Ramos (cell line): Measurements from ENCODE around the gene CFAP54.
"Not testable (repeated sequence)": the region's sequence is repeated elsewhere in the genome, so short reads cannot be mapped to it uniquely, and the experiment has no call there.

Source experiments
- in situ Hi-C: fragments of 300-500 bp; cut with MboI; formaldehyde crosslinking; loops from one replicate; pipeline ENCODE4 v1.14.3; 2022; ENCODE audit warnings: low sequenced_read_pairs; ENCODE audit not compliant: unreplicated experiment

CFAP54 gene, protein sequence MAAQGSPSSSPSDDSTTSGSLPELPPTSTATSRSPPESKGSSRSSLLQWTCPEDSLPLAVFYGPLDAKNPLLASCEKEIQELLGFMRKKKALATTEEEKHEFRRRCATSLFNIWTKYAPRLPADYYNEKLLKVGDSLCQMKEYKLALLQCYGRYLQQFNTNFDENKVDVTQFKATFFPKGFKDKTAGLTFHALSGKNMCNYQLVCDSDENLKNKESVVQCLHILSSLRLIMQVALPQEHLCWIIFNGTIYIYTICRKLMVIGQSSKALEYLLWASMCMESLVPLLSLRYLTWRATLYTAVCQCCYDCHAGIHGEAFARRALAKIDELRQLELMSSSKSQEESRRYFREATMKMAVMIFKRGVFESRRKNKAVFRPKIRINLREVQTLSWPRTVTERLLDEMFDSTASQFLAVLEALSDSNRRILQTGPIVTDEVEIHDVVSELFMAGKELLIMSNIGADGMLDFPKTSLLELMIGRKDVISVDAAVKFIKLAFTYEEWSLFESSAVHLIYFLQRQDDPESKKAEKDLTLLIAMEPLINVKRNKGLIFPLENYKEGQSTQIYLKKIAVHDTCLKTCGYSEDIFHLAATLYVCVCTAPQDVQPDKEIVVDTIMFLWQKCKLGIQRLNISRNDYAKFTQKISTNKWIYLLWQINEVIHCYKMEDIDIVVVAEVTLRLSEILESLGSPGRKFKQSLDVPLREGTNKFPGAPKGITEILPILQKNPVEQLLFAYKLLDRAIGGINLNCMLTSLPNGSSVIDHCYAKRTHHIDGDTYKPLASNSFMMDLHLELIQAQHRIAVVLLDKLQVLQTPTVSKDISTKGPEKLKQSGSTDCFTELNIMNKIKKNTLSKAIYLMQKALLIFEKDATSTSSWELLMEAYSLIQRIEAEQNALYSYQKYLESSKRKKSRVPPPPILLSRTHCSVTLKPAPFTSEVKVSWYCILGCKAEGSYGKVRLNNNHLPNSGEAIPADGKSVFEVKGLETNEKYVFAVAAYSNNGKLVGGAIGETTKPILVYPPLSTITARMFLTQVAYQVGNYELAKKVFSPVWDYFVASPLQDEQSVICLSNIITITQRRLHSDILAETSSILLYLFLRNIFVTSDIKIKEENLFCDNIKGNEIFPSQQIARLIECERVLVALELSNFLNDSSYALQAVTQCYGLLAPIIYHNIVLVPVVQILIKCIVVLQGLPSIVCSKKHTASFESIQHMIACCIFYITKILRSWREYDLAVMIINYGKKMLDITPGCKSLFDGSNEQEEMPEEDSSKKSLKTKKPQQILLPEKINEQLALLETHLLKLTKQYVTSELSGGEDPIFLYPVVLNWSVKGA (N-terminal part only)

DNA sequence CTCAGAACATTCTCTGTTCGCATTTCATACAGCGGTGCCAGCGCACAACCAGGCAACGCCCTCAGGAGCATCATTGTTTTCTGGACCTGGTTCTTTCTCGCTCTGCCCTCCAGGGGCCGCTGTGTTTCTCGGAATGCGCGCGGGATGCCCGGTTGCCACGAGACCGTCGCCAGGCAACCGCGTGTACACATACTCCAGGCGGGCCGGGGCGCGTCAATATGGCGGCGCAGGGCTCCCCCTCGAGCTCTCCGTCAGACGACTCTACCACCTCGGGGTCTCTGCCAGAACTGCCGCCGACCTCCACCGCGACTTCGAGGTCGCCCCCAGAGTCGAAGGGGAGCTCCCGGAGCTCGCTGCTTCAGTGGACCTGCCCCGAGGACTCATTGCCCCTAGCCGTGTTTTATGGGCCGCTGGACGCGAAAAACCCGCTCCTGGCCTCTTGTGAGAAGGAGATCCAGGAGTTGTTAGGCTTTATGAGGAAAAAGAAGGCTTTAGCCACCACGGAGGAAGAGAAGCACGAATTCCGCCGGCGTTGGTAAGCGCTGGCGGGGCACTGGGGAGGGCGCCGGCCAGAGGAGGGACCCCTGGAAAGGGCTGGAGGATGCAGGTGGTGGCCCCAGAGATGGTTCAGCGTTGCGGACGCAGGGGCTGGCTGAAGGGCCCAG lies at the start of gene CFAP54:
Gene CFAP54, plus strand, starts transcription at position 186 of the 665 bp plus-strand sequence. Its CDS starts 33 bp downstream, at position 219.
- in situ Hi-C loops = no loop called here

DNA sequence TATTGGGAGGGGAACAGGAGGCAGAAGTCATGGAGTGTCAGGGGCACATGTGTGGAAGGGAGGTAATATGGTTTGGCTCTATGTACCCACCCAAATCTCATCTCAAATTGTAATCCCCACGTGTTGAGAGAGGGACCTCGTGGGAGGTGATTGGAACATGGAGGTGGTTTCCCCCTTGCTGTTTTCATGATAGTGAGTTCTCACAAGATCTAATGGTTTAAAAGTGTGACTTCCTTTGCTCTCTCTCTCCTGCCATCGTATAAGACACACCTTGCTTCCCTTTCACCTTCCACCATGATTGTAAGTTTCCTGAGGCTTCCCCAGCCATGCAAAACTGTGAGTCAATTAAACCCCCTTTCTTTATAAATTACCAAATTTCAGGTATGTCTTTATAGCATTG lies 47.6 kb upstream of the CFAP54 start:
- in situ Hi-C loops = no loop called here

DNA sequence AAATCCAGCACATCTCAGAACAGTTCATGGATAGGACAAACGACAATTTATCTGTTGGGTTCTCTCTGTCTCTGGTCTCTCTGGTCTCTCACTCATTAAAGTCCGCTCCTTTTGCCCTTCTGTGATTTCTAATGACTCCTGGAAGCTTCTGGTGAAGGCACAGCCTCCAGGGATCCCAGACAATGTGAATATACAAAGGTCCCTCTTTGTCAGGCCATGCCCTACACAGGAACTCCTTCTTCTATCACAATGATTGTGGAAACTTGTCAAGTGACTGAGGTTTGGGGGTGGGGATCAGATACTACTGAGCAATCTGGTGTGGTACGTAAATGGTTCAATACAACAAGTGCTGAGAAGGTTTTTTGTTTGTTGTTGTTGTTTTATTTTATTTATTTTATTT lies 46.5 kb upstream of the CFAP54 start:
- in situ Hi-C loops = no loop called here

DNA sequence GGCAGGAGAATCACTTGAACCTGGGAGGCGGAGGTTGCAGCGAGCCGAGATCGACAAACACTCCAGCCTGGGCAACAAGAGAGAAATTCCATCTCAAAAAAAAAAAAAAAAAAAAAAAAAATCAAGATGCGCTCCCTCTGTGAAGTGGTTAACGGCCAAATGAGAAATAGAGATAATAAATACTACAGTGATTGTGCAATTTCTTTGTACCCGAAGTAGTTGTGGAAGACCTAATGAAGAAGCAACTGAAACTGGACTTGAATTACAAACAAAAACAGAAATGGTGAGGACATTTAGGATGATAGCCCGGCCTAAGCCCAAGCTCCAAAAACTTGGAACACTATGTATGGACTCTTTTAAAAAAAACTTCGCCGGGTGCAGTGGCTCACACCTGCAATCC lies 45.0 kb upstream of the CFAP54 start:
- in situ Hi-C loops = no loop called here

DNA sequence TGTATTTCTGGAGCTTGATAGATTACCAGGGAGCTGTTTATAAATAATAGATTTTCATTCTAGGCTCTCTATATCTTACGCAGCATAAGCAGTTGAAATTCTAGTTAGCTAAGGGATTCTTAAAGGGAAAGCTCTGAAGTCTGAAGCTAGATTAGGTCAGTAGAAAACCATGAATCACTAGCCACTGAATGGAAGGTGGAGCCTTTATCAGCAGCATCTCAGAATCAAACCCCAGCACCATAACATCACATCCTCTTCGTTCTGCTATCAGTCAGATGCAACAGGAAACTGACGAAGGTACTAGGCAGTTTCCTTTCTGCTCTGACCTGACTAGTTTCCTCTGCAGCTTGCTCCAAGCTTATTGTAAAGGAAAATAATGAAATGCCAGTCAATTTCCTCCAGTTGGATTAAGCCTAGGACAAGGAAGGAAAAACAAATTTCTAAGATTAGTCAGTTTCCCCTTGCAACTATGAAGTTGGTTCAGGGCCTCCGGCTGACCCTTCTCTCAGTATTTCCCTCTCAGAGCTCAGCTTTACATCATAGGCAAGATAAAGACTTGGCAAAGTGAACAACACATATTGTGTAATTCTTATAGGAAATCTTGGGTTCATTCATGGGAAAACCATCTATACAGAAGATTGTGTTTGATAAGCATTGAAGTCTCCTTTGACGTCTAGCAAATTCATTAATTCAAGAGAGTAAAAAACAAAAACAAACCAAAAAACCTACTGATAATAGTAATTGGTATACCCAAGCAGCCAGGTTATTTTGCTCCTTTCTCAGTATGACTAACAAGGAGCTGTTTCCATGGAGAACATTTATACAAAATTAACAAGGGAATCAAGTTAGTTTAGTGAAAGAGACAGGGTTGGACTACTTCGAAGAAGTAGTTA lies 43.4 kb upstream of the CFAP54 start:
- in situ Hi-C loops = no loop called here

DNA sequence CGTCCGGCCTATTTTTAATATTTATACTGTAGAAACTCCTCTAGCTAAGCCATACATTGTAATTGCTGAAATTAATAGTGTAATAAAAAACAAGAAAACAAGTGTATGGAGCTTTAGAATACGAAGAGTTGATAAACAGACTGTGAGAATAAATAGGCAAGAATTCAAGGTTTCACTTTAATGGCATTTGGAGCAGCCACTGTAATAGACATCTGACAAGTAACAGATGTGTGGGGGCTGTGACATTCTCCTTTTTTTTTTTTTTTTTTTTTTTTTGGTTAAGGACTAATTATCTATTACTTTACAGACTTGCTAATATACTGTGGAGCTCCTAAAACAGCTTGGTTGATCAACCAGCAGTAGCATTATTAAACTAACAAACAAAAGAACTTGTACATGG lies 42.1 kb upstream of the CFAP54 start:
- in situ Hi-C loops = no loop called here

DNA sequence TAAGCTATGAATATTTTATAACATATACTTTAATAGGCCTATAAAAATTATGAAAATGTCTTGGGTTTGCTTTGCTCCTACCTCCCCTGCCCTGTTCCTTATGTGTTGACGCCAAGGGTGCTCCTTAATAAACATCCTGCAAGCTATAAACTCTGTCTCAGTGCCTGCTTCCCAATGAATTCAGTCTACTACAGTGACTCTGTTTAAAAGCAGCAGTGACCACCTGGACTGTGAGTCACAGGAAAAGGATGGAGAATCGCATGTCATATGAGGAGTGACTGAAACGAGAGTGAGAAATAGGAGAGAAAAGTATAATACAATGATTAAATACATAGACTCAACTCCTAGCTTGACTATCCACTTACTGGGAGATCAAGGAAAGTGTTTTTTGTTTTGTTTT lies 41.1 kb upstream of the CFAP54 start:
- in situ Hi-C loops = no loop called here

DNA sequence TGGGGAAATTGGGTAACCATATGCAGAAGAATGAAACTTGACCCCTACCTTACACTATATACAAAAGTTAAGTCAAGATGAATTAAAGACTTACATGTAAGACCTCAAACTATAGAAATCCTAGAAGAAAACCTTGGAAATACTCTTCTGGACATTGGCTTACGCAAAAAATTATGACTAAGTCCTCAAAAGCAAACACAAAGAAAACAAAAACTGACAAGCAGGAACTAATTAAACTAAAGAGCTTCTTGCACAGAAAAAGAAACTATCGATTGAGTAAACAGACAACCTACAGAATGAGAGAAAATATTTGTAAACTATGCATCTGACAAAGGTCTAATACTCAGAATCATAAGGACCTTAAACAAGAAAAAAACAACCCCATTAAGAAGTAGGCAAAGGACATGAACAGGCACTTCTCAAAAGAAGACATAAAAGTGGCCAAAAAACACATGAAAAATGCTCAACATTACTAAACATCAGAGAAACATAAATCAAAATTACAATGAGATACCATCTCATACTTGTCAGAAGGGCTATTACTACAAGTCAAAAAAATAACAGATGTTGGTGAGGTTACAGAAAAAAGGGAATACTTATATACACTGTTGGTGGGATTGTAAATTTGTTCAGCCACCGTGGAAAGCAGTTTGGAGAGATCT lies 37.0 kb upstream of the CFAP54 start:
- in situ Hi-C loops = no loop called here

DNA sequence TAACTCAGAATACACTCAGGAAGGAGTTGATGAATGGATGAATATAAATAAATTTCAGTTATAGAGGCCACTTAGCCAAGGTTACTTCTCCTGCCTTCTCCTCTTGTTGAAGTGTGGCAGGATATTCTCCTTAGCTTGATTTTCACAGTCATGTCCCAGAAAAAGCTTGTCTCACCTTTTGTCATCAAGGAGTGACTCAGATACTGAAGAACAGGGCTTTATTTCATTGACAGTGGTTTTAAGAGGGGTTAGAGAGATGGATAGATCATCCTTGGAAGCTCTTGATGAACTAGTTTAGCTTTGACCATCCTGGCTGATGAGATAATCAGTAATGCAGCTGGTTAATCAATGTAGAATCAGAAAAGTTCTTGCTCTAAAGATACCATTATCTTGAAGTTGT lies 35.0 kb upstream of the CFAP54 start:
- in situ Hi-C loops = no loop called here

DNA sequence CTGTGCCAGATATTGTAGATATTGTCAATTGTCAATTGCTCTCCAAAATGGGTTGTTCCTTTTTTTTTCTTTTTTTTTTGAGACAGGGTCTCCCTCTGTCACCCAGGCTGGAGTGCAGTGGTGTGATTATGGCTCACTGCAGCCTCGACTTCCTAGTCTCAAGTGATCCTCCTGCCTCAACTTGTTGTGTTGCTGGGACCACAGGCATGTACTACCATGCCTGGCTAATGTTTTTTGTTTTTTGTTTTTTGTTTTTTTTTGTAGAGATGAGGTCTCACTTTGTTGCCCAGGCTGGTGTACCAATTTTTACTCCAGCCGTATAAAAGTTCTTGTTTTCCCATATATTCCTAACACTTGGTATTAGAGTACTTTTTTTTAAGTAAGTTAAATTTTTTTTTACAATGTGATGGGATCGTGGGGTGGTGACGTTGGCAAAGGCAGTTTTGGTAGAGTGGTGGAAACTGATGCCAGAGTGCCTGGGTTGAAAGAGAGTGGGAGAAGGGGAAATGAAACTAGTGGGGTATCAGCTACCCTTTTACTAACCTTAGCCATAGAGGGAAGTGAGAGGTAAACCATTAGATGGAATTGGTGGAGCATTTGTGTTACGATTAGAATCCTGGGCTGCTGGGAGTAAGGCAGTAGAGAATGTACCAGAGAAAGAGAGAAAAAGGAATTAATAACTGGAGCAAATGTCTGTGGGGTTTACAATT lies 33.0 kb upstream of the CFAP54 start:
- in situ Hi-C loops = no loop called here

DNA sequence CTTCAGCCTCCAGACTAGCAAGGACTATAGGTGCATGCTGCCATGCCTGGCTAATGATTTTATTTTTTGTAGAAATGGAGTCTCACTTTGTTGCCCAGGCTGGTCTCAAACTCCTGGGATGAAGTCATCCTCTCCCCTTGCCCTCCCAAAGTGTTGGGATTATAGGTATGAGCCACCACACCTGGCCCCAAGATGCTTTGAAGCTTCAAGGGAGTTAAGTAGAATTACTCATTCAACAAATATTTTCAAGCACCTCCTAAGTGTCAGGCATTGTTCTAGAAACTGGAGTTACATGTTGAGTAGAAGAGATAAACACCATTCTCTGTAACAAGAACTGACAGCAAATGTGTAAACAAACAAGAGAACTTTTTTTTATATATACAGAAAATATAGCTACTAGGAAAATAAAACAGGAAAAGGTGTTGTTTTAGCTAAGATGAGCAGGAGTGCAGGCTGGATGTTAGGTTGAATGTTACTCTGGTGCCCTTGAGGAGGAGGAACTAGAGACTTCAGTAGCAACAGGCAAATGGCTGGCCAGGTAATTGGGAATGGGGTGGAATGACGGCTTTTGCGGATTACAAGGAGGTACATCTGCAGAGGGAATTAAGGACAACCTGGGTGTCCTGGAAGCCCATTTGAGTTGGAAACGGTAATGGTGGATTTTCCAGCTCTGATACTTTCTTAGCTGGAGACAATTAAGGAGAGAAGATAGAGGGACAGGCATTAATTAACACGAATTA lies 32.0 kb upstream of the CFAP54 start:
- in situ Hi-C loops = no loop called here

DNA sequence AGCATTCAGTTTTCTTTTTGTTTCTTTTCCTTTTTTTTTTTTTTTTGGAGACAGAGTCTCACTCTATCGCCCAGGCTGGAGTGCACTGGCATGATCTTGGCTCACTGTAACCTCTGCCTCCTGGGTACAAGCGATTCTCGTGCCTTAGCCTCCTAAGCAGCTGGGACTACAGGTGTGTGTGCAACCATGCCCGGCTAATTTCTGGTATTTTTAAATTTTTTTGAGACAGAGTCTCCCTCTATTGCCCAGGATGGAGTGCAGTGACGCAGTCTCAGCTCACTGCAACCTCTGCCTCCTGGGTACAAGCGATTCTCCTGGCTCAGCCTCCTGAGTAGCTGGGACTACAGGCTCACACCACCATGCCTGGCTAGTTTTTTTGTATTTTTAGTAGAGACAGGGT lies 30.1 kb upstream of the CFAP54 start:
- in situ Hi-C loops = not testable (repeated sequence)

DNA sequence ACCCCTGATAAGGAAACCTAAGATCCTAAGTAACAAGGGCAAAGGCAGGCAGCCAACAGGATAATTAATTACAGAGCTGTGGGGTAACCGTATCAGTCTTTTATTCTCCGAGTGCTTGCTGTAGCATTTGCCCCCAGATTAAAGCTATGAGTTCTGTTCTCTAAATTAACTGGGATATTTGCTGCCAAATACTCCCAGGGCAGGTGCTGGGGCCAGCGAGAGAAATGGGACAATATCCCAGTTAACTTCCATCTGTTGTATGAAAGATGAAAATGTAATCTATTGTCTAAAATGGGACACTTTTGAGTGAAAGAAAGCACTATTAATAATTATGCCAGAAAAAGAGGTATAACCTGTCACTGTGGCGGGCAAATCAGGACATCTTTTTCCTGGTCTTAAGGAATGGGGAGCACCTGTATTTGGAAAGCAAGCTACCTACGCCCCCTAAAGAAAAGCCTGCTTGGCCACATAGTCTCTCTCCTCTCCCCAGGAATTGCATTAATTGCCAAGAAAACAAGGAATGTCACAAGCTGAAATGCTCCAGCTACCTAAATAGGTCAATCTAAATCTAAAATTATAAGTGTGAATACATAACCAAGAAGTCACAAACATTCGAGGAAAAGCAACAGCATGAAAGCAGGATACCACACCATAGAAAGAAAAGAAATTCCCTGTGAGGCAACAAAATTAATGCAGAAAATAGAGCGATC lies 26.7 kb upstream of the CFAP54 start:
- in situ Hi-C loops = no loop called here

DNA sequence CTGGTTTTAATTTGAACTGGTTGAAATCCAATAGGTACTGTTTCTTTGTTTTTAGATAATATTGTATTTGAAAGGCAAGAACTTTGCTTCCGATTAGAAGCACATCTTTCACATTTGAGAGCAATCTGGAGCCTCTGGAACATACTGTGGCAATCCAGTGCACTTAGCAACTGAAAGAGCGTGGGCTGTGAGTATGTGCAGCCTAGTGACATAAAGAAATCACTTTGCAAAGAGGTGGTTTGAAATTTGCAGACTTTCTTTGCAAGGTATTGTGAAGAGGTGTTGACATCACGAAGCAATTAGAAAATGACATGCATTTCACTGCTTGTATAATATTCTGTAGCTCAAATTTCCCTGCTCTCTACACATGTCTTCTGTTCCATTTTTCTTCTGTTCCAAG lies 23.5 kb upstream of the CFAP54 start:
- in situ Hi-C loops = no loop called here

DNA sequence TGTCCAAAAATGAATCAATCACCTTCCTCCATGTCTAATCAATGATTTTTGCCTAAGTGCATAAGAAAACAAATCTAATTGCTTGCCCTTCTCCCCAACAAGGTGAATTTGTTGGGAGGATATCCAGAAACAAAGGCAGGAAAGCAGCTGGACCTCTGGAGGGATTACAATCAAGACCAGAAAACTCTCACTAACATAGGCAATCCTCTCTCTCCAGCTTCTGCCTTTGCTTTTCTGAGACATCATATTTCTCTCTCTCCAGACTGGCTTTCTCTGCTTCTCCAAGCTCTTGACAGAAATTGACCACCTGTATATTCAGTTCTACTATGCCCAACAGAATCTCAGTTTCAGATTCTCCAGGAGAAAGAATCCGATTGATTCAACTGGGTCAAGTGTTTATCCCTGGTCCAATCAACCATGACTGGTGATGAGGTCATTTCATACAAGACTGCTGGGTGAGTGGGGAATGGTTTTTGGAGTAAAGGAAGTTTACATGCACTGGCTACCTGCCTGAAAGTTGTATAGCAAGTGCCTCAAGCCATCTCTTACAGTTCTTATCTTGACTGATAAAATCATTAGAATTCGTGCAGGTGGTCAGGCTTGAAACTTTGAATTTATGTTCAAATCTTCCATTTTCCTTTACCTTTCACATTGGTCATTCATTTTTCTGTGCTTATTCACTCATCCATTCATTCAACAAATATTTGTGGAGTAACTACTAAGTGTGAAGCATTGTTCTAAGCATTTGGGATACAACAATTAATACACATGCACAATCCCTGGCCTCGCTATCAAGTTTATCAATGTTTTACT lies 22.2 kb upstream of the CFAP54 start:
- in situ Hi-C loops = no loop called here
